ENCODE data around the gene VASP.

Gene VASP

GRCh38 chr19:45506989-45507871, at the start of gene VASP:
Gene VASP (plus strand): TSS chr19:45507479. CDS start chr19:45507772, 293 bp downstream.
- peaks cover 16% of the 10 kb centered on the region for H3K36me3 Mint-ChIP-seq (ENCODE audit: insufficient read depth)
- H3K27ac Mint-ChIP-seq (ENCODE audit: low read depth) = peak within 1 kb of the TSS; percentile 99
- peak within 1 kb of the TSS; percentile 100 for H3K4me3 Mint-ChIP-seq
- peaks cover 38% of the 10 kb centered on the region for H3K4me1 Mint-ChIP-seq
- peak; percentile 80 to 90 for DNase-seq (ENCODE audit: low spot score in 2 of 2)
- ATAC-seq (replicated peaks; ENCODE audit: extremely low read depth, poor library complexity, severe bottlenecking) = peak; percentile 77
- no peaks in the 10 kb centered on the region for H3K9me3 Mint-ChIP-seq
- H3K27me3 Mint-ChIP-seq = no peaks in the 10 kb centered on the region

- DNase-seq (ENCODE audit: low spot score in 2 of 2) = no peak
- Mint-ChIP-seq H3K9me3 (no peaks in the 10 kb centered on the region), H3K27ac (ENCODE audit: low read depth) (no peak overlapping the region), H3K27me3 (no peaks in the 10 kb centered on the region), H3K4me1 (peaks cover 16% of the 10 kb centered on the region), H3K36me3 (ENCODE audit: insufficient read depth) (peaks cover 12% of the 10 kb centered on the region), H3K4me3 (no peak overlapping the region)
- no peak for ATAC-seq (replicated peaks; ENCODE audit: extremely low read depth, poor library complexity, severe bottlenecking)
Observed at GRCh38 chr19:45457776-45458175, 49.5 kb upstream of the VASP start.

- H3K9me3 Mint-ChIP-seq = no peaks in the 10 kb centered on the region
- ATAC-seq (replicated peaks; ENCODE audit: extremely low read depth, poor library complexity, severe bottlenecking) (no peak), DNase-seq (ENCODE audit: low spot score in 2 of 2) (no peak)
- H3K27ac Mint-ChIP-seq (ENCODE audit: low read depth) = no peak overlapping the region
- peaks cover 7% of the 10 kb centered on the region for H3K36me3 Mint-ChIP-seq (ENCODE audit: insufficient read depth)
- H3K4me3 Mint-ChIP-seq = no peak overlapping the region
- H3K4me1 Mint-ChIP-seq = peaks cover 8% of the 10 kb centered on the region
- no peaks in the 10 kb centered on the region for H3K27me3 Mint-ChIP-seq
Observed at GRCh38 chr19:45460807-45461347, 46.4 kb upstream of the VASP start.

- no peak for DNase-seq (ENCODE audit: low spot score in 2 of 2)
- Mint-ChIP-seq H3K27me3 (no peaks in the 10 kb centered on the region), H3K9me3 (no peaks in the 10 kb centered on the region), H3K4me1 (peaks cover 4% of the 10 kb centered on the region), H3K27ac (ENCODE audit: low read depth) (no peak overlapping the region), H3K4me3 (no peak overlapping the region), H3K36me3 (ENCODE audit: insufficient read depth) (peaks cover 3% of the 10 kb centered on the region)
- no peak for ATAC-seq (replicated peaks; ENCODE audit: extremely low read depth, poor library complexity, severe bottlenecking)
Observed at GRCh38 chr19:45462174-45462573, 45.1 kb upstream of the VASP start.

GRCh38 chr19:45463241-45463640, 44.0 kb upstream of the VASP start:
- Mint-ChIP-seq H3K36me3 (ENCODE audit: insufficient read depth) (peaks cover 13% of the 10 kb centered on the region), H3K4me3 (no peak overlapping the region), H3K27ac (ENCODE audit: low read depth) (no peak overlapping the region), H3K4me1 (peaks cover 15% of the 10 kb centered on the region), H3K27me3 (no peaks in the 10 kb centered on the region), H3K9me3 (no peaks in the 10 kb centered on the region)
- ATAC-seq (replicated peaks; ENCODE audit: extremely low read depth, poor library complexity, severe bottlenecking) = no peak
- no peak for DNase-seq (ENCODE audit: low spot score in 2 of 2)

GRCh38 chr19:45464274-45464673, 43.0 kb upstream of the VASP start:
- peaks cover 24% of the 10 kb centered on the region for H3K36me3 Mint-ChIP-seq (ENCODE audit: insufficient read depth)
- ATAC-seq (replicated peaks; ENCODE audit: extremely low read depth, poor library complexity, severe bottlenecking) (no peak), DNase-seq (ENCODE audit: low spot score in 2 of 2) (no peak)
- no peaks in the 10 kb centered on the region for H3K27me3 Mint-ChIP-seq
- H3K27ac Mint-ChIP-seq (ENCODE audit: low read depth) = no peak overlapping the region
- H3K4me1 Mint-ChIP-seq = peaks cover 25% of the 10 kb centered on the region
- no peaks in the 10 kb centered on the region for H3K9me3 Mint-ChIP-seq
- H3K4me3 Mint-ChIP-seq = no peak overlapping the region

GRCh38 chr19:45464852-45465441, 42.3 kb upstream of the VASP start:
- H3K27me3 Mint-ChIP-seq = no peaks in the 10 kb centered on the region
- peaks cover 30% of the 10 kb centered on the region for H3K36me3 Mint-ChIP-seq (ENCODE audit: insufficient read depth)
- no peak overlapping the region for H3K4me3 Mint-ChIP-seq
- ATAC-seq (replicated peaks; ENCODE audit: extremely low read depth, poor library complexity, severe bottlenecking) (no peak), DNase-seq (ENCODE audit: low spot score in 2 of 2) (no peak)
- H3K4me1 Mint-ChIP-seq = peaks cover 32% of the 10 kb centered on the region
- H3K9me3 Mint-ChIP-seq = no peaks in the 10 kb centered on the region
- no peak overlapping the region for H3K27ac Mint-ChIP-seq (ENCODE audit: low read depth)

GRCh38 chr19:45467115-45467455, 40.2 kb upstream of the VASP start:
- no peak for DNase-seq (ENCODE audit: low spot score in 2 of 2)
- no peaks in the 10 kb centered on the region for H3K9me3 Mint-ChIP-seq
- peak overlapping the region; percentile 99 for H3K27ac Mint-ChIP-seq (ENCODE audit: low read depth)
- peaks cover 50% of the 10 kb centered on the region for H3K4me1 Mint-ChIP-seq
- peaks cover 50% of the 10 kb centered on the region for H3K36me3 Mint-ChIP-seq (ENCODE audit: insufficient read depth)
- H3K27me3 Mint-ChIP-seq = no peaks in the 10 kb centered on the region
- ATAC-seq (replicated peaks; ENCODE audit: extremely low read depth, poor library complexity, severe bottlenecking) = no peak
- peak overlapping the region; percentile 95 for H3K4me3 Mint-ChIP-seq

- peaks cover 56% of the 10 kb centered on the region for H3K36me3 Mint-ChIP-seq (ENCODE audit: insufficient read depth)
- peak within 1 kb of the TSS; percentile 95 for H3K4me3 Mint-ChIP-seq
- peak; percentile 96 to 97 for DNase-seq (ENCODE audit: low spot score in 2 of 2)
- peaks cover 51% of the 10 kb centered on the region for H3K4me1 Mint-ChIP-seq
- no peaks in the 10 kb centered on the region for H3K9me3 Mint-ChIP-seq
- no peaks in the 10 kb centered on the region for H3K27me3 Mint-ChIP-seq
- ATAC-seq (replicated peaks; ENCODE audit: extremely low read depth, poor library complexity, severe bottlenecking) = peak; percentile 17
- peak within 1 kb of the TSS; percentile 99 for H3K27ac Mint-ChIP-seq (ENCODE audit: low read depth)
Observed at GRCh38 chr19:45467456-45468158, 39.7 kb upstream of the VASP start, which contains the start of gene FOSB. Gene FOSB (plus strand): TSS chr19:45467996. CDS start chr19:45468587, 591 bp downstream.

GRCh38 chr19:45468159-45468651, 39.1 kb upstream of the VASP start:
- H3K9me3 Mint-ChIP-seq = no peaks in the 10 kb centered on the region
- peak; percentile 14 for ATAC-seq (replicated peaks; ENCODE audit: extremely low read depth, poor library complexity, severe bottlenecking)
- peaks cover 56% of the 10 kb centered on the region for H3K4me1 Mint-ChIP-seq
- H3K27me3 Mint-ChIP-seq = no peaks in the 10 kb centered on the region
- H3K36me3 Mint-ChIP-seq (ENCODE audit: insufficient read depth) = peaks cover 62% of the 10 kb centered on the region
- peak overlapping the region; percentile 95 for H3K4me3 Mint-ChIP-seq
- DNase-seq (ENCODE audit: low spot score in 2 of 2) = peak in 1 of 2 donors; percentile 64
- peak overlapping the region; percentile 99 for H3K27ac Mint-ChIP-seq (ENCODE audit: low read depth)

GRCh38 chr19:45468803-45469131, 38.5 kb upstream of the VASP start:
- no peaks in the 10 kb centered on the region for H3K27me3 Mint-ChIP-seq
- peaks cover 67% of the 10 kb centered on the region for H3K36me3 Mint-ChIP-seq (ENCODE audit: insufficient read depth)
- DNase-seq (ENCODE audit: low spot score in 2 of 2) = no peak
- no peaks in the 10 kb centered on the region for H3K9me3 Mint-ChIP-seq
- H3K27ac Mint-ChIP-seq (ENCODE audit: low read depth) = peak overlapping the region; percentile 99
- H3K4me1 Mint-ChIP-seq = peaks cover 60% of the 10 kb centered on the region
- peak overlapping the region; percentile 95 for H3K4me3 Mint-ChIP-seq
- peak; percentile 45 for ATAC-seq (replicated peaks; ENCODE audit: extremely low read depth, poor library complexity, severe bottlenecking)

GRCh38 chr19:45469132-45469944, 37.9 kb upstream of the VASP start:
- peak overlapping the region; percentile 99 for H3K27ac Mint-ChIP-seq (ENCODE audit: low read depth)
- H3K27me3 Mint-ChIP-seq = no peaks in the 10 kb centered on the region
- DNase-seq (ENCODE audit: low spot score in 2 of 2) = peak; percentile 86 to 96
- H3K4me1 Mint-ChIP-seq = peaks cover 66% of the 10 kb centered on the region
- H3K36me3 Mint-ChIP-seq (ENCODE audit: insufficient read depth) = peaks cover 73% of the 10 kb centered on the region
- ATAC-seq (replicated peaks; ENCODE audit: extremely low read depth, poor library complexity, severe bottlenecking) = peak; percentile 59
- H3K4me3 Mint-ChIP-seq = peak overlapping the region; percentile 95
- no peaks in the 10 kb centered on the region for H3K9me3 Mint-ChIP-seq
